Measurements from ENCODE around the gene MARCHF10.
A peak's percentile ranks its signal among the peaks of the same experiment; 100 is the strongest.
"Not testable (repeated sequence)": the region's sequence is repeated elsewhere in the genome, so short reads cannot be mapped to it uniquely, and the experiment has no call there.

Gene MARCHF10

GRCh38 chr17:62807812-62808575 lies at the start of gene MARCHF10:
TSS of gene MARCHF10 (minus strand) at chr17:62808314. CDS start at chr17:62801735, 6,579 bp downstream.
- TF ChIP-seq CTCF (IDR thresholded peaks at IDR 0.05; ENCODE audit: extremely low read depth, missing control alignments), result no peak
- peak; percentile 75 for DNase-seq (ENCODE audit: low spot score)

- no peak for DNase-seq (ENCODE audit: low spot score)
- no peak for TF ChIP-seq CTCF (IDR thresholded peaks at IDR 0.05; ENCODE audit: extremely low read depth, missing control alignments)
These were observed 49.4 kb upstream of the MARCHF10 start for GRCh38 chr17:62857526-62857925.

GRCh38 chr17:62856594-62856993 lies 48.5 kb upstream of the MARCHF10 start:
- DNase-seq (ENCODE audit: low spot score), result no peak
- TF ChIP-seq CTCF (IDR thresholded peaks at IDR 0.05; ENCODE audit: extremely low read depth, missing control alignments), result no peak

GRCh38 chr17:62855156-62855555 lies 47.0 kb upstream of the MARCHF10 start:
- TF ChIP-seq CTCF (IDR thresholded peaks at IDR 0.05; ENCODE audit: extremely low read depth, missing control alignments), result no peak
- DNase-seq (ENCODE audit: low spot score), result no peak

GRCh38 chr17:62854098-62854680 lies 46.1 kb upstream of the MARCHF10 start:
- no peak for TF ChIP-seq CTCF (IDR thresholded peaks at IDR 0.05; ENCODE audit: extremely low read depth, missing control alignments)
- DNase-seq (ENCODE audit: low spot score), result no peak

- no peak for TF ChIP-seq CTCF (IDR thresholded peaks at IDR 0.05; ENCODE audit: extremely low read depth, missing control alignments)
- DNase-seq (ENCODE audit: low spot score), result no peak
These were observed 44.1 kb upstream of the MARCHF10 start for GRCh38 chr17:62852195-62852594.

GRCh38 chr17:62849591-62850415 lies 41.7 kb upstream of the MARCHF10 start:
- DNase-seq (ENCODE audit: low spot score), result not testable (repeated sequence)

All from GM20000 (cell line).